Measurements from ENCODE around the gene PTK6.

DNA sequence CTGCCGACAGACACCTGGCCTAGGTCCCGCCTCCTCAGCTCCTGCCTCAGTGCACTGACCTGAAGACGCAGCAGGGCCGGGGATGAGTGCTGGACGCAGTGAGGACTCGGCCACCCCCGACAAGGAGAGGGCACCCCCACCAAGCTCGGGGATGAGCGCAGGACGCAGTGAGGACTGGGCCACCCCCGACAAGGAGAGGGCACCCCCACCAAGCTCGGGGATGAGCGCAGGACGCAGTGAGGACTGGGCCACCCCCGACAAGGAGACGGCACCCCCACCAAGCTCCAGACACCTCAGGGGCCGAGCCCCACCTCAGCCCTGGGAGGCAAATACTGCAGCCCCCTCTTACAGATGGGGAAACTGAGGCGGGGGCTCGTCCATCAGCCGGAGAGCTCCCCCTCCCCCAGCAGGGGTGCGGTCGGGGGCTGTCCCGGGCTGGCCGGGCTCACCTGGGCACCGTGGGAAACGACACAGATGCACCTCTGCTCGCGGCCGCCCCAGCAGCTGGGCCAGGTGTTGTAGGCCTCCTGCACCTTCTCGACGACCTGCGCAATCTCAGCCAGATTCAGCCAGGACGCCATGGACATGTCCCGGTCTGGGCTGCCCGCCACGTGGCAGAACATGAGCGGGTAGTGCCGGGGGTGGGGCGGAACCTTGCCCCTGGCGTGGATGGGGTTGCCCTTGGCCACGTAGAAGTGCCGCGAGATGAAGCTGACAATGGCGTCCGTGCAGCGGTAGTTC is 29.4 kb upstream of the PTK6 start:
- TF ChIP-seq, protein P1, sequence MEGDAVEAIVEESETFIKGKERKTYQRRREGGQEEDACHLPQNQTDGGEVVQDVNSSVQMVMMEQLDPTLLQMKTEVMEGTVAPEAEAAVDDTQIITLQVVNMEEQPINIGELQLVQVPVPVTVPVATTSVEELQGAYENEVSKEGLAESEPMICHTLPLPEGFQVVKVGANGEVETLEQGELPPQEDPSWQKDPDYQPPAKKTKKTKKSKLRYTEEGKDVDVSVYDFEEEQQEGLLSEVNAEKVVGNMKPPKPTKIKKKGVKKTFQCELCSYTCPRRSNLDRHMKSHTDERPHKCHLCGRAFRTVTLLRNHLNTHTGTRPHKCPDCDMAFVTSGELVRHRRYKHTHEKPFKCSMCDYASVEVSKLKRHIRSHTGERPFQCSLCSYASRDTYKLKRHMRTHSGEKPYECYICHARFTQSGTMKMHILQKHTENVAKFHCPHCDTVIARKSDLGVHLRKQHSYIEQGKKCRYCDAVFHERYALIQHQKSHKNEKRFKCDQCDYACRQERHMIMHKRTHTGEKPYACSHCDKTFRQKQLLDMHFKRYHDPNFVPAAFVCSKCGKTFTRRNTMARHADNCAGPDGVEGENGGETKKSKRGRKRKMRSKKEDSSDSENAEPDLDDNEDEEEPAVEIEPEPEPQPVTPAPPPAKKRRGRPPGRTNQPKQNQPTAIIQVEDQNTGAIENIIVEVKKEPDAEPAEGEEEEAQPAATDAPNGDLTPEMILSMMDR (IDR thresholded peaks at IDR 0.05; ENCODE audit: low read depth, low read length, poor library complexity, severe bottlenecking), result no peak
- TF ChIP-seq EZH2phosphoT487 (IDR thresholded peaks at IDR 0.05; ENCODE audit: borderline replicate concordance, low read length), result no peak
